ENCODE data around the gene ATF7. TPM values are rescaled to one million over a fixed set of nuclear protein-coding genes. Genes with fewer than 3 reads are reported as not detected.
"Not testable (repeated sequence)": the region's sequence is repeated elsewhere in the genome, so short reads cannot be mapped to it uniquely, and the experiment has no call there.

The ATF7 gene
- 30.7 and 35.5 TPM in 2 replicates for total RNA-seq

- intact Hi-C loops (cut with micrococcal nuclease), result loop anchor here (1.0 to 5.0 kb wide), 6 partner anchors 50 to 304 kb away; partner anchors contain the start of genes AAAS, ATP5MC2, CALCOCO1 and PRR13
Measured at GRCh38 chr12:53625946-53626701, at the start of gene ATF7. Gene ATF7, minus strand, starts transcription at chr12:53626382. Its CDS starts 25,382 bp downstream, at chr12:53601000.

- intact Hi-C loops (cut with micrococcal nuclease), result loop anchor here (10.0 kb wide), 1 partner anchor 350 kb away; the partner anchor contains the start of gene AAAS
Measured at GRCh38 chr12:53674977-53675700, 49.0 kb upstream of the ATF7 start.

- intact Hi-C loops (cut with micrococcal nuclease), result loop anchor here (10.0 kb wide), 1 partner anchor 346 kb away; the partner anchor contains the start of gene AAAS
Measured at GRCh38 chr12:53670971-53671370, 44.8 kb upstream of the ATF7 start.

DNA sequence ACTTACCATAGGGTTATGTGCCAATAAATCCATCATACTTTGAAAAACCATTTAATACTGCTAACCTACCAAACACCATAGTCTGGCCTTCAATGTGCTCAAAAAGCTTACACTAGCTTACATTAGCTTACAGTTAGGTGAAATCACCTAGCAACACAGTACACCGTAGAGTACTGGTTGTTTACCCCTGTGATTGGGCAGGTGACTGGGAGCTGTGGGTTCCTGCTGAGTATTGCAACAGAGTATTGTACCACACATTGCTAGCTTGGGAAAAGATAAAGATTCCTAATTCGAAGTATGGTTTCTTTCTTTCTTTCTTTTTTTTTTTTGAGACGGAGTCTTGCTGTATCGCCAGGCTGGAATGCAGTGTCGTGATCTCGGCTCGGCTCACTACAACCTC lies 44.1 kb upstream of the ATF7 start:
- intact Hi-C loops (cut with micrococcal nuclease), result loop anchor here (10.0 kb wide), 1 partner anchor 346 kb away; the partner anchor contains the start of gene AAAS

DNA sequence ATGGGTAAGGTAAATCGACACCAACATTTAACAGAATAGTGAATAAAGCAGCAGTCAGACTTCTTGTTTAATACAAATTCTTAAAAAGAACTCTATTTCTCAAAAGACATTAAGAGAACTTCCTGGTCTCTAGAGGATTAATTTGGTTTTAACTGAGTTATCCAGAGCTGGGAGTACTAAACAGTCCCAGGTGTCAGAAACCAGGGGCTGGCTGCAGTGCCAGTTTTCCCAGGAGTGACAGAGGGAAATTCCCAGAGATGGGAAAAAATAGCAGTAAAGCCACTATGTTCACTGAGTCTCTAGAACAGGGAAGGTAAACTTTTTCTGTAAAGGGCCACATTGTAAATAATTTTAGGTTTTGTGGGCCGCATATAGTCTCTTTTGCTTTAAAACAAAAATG lies 40.9 kb upstream of the ATF7 start:
- intact Hi-C loops (cut with micrococcal nuclease), result no loop called here

DNA sequence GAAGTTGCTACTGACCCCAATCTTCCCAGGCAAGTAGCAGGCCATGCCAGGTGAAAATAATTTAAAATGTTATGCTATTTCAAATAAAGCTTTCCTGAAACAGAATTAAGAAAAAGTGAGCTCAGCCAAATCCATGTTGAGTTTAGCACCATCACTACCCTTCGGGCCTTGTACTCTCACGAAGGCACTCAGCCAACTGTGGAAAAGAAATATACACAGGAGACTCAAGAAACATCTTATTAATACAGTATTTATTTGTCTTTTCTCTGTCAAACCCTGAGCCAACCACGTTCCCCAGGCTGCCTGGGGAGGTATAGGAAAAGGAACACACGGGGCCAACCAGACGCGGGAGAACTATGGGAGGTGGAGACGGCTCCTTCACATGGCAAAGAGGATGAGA lies 38.8 kb upstream of the ATF7 start:
- intact Hi-C loops (cut with micrococcal nuclease), result no loop called here

GRCh38 chr12:53664191-53664590 lies 38.0 kb upstream of the ATF7 start:
- intact Hi-C loops (cut with micrococcal nuclease), result no loop called here

DNA sequence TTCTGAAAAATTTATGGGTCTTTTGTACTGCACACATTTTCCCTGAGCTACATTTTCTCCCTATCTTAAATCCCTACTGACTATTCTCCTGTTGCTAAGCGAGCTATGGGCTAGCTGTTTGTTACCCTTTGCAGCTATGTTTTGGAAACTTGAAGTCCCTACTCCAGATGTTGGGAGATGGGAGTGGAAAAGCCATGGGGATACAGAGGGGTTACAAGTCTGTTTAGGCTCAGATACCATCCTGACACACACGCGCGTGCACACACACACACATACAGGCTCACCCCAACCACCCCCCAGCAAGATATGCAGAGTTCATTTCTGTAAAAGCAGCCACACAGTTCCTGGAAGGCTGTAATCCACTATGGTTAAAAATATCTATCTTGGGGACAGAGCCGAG lies 33.9 kb upstream of the ATF7 start:
- intact Hi-C loops (cut with micrococcal nuclease), result no loop called here

DNA sequence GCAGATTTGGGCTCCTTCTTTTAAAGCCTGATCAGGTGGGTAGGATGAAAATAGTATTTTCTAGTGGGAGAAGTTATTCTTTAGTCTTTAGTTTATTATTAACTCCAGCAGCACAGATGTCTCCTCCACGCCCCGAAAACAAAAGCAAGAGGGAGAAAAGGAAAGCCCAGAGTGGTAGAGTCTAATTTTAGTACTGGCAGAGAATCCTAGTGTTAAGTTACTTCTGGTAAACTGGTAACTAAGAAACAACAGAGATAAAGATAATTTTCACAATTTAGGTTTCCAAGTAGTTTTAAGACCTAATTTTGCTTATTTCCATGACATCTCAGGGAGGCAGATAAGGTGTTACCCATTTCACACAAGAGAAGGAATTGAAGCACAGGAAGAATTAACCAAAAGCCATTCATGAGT lies 33.4 kb upstream of the ATF7 start:
- intact Hi-C loops (cut with micrococcal nuclease), result no loop called here

DNA sequence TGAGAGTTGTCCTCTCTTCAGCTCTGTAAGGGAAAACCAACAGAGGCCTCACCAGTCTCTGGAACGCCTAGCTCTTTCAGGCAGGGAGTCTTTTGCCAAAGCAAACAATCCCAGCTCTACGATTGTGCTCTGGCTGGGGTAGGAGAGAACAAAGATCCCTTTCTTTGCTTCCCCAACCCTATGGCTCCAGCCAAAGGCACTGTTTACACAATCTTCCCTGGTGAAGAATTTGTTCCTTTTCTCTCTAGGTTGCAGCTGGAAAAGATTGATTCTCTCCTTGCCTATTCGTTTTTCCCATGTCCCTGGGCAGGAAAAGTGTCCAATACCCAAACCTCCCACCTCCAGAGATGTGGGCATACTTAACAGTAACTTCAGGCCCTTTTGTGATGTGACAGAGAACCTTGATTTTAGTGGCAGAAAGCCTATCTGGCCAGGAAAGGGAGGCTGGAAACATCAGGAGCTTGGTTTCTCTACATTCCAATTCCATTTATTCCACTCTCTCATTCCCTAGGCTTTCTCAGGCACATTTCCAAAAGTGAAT lies 32.9 kb upstream of the ATF7 start:
- intact Hi-C loops (cut with micrococcal nuclease), result no loop called here

DNA sequence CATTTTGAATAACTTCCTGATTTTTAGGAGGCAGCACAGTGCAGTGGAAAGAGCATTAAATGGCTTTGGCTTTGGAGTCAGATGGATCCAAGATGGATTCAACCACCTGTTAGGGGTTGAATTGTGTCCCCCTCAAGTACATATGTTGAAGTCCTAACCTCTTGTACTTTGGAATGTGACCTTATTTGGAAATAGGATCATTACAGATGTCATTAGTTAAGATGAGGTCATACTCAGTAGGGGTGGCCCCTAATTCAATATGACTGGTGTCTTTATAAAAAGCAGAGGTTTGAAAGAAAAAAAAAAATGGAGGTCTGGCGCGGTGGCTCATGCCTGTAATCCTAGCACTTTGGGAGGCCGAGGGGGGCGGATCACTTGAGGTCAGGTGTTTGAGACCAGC lies 30.9 kb upstream of the ATF7 start:
- intact Hi-C loops (cut with micrococcal nuclease), result no loop called here

DNA sequence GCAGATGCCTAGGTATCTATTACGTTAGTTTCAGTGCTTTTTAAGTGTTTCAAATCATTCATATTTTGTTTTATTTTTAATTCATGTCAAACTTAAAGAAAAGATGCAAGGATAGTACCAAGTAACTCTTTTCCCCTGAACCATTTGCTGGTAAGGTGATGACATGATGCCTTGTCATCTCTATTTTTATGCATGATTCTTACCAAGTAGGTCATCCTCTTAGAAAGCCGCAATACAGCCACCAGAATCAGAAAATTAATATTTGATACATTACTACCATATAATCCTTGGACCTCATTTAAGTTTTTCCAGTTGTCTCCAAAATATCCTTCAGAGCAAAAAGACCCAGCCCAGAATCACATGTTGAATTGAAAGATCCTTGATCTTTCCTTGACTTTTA lies 27.4 kb upstream of the ATF7 start:
- intact Hi-C loops (cut with micrococcal nuclease), result no loop called here

- intact Hi-C loops (cut with micrococcal nuclease), result no loop called here
Measured at GRCh38 chr12:53652366-53652765, 26.2 kb upstream of the ATF7 start.

- intact Hi-C loops (cut with micrococcal nuclease), result no loop called here
Measured at GRCh38 chr12:53651737-53652136, 25.6 kb upstream of the ATF7 start.

GRCh38 chr12:53646300-53646699 lies 20.1 kb upstream of the ATF7 start:
- intact Hi-C loops (cut with micrococcal nuclease), result not testable (repeated sequence)

DNA sequence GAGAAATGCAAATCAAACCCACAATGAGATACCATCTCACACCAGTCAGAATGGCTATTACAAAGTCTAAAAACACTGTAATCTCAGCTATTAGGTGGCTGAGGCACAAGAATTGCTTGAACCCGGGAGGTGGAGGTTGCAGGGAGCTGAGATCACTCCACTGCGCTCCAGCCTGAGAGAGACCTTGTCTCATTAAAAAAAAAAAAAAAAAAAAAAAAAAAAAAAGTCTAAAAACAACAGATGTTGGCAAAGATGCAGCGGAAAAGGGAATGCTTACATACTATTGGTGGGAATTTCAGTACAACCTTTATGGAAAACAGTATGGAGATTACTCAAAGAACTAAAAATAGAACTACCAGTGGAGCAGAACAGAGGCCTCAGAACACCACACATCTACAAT lies 19.0 kb upstream of the ATF7 start:
- intact Hi-C loops (cut with micrococcal nuclease), result no loop called here

- intact Hi-C loops (cut with micrococcal nuclease), result no loop called here
Measured at GRCh38 chr12:53644133-53644532, 18.0 kb upstream of the ATF7 start.

GRCh38 chr12:53643232-53643979 lies 17.2 kb upstream of the ATF7 start:
- intact Hi-C loops (cut with micrococcal nuclease), result no loop called here

GRCh38 chr12:53638057-53638456 lies 11.9 kb upstream of the ATF7 start:
- intact Hi-C loops (cut with micrococcal nuclease), result no loop called here

DNA sequence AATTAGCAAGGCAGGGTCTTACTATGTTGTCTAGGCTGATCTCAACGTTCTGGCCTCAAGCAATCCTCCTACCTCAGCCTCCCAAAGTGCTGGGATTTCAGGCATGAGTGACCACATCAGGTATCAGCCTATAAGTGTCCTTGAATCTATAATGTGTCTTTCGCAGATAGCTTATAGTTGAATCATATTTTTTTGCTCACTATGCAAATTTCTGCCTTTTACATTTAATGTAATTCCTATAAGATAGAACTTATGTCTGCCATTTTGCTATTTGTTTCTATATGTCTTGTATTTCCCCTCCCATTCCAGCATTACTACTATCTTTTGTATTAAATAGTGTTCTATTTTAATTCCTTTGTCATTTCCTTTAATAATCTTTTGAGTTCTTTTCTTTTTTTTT lies 10.5 kb upstream of the ATF7 start:
- intact Hi-C loops (cut with micrococcal nuclease), result no loop called here

GRCh38 chr12:53635708-53636107 lies 9.5 kb upstream of the ATF7 start:
- intact Hi-C loops (cut with micrococcal nuclease), result not testable (repeated sequence)

Data from T-helper 2 cell treated with Interferon-gamma antibody and Interleukin-4, amounts not matched to agents 100 ng/mL and 5 ng/mL, for 36 hours (primary cell).